Stomach (tissue), 9 donors: Measurements from ENCODE around the gene RGS19. TPM values are rescaled to one million over a fixed set of nuclear protein-coding genes. Genes with fewer than 3 reads are reported as not detected.
A peak's percentile ranks its signal among the peaks of the same experiment; 100 is the strongest.

Experiments used
- DNase-seq, 2 donors: peaks; one replicate each; pipeline versions ENCODE4 v3.0.0 to v3.0.0-alpha.2; 2013 to 2019
- H3K27ac ChIP-seq, 5 donors: fragments of 200-600 bp in 4 of 5; sonication (generic) in 4 of 5; one replicate each; pipeline ENCODE4 v1.5.1; 2013 to 2019; ENCODE audit warnings: mild to moderate bottlenecking in 1 of 5, moderate library complexity in 1 of 5
- H3K27me3 ChIP-seq, 3 donors: fragments of 200-600 bp; sonication (generic); one replicate each; pipeline ENCODE4 v1.5.1; 2017 to 2019; ENCODE audit warnings: mixed run types in 1 of 3
- H3K36me3 ChIP-seq, 4 donors: fragments of 200-600 bp; sonication (generic); 1 replicate in 3 of 4; 2 replicates in 1 of 4; pipeline ENCODE4 v1.5.1; 2016 to 2019
- H3K4me1 ChIP-seq, 4 donors: fragments of 200-600 bp; sonication (generic); one replicate each; pipeline ENCODE4 v1.5.1; 2016 to 2019
- H3K4me3 ChIP-seq, 4 donors: fragments of 200-600 bp; sonication (generic) in 3 of 4; one replicate each; pipeline ENCODE4 v1.5.1; 2016 to 2019; ENCODE audit warnings: mild to moderate bottlenecking in 1 of 4
- H3K9me3 ChIP-seq, 4 donors: fragments of 200-600 bp; sonication (generic); one replicate each; pipeline ENCODE4 v1.5.1; 2016 to 2019
- EP300 ChIP-seq: sonication (generic); formaldehyde crosslinking; IDR thresholded peaks from one replicate; pipeline ENCODE4 v1.6.1; 2017; ENCODE audit warnings: antibody characterized with exemption
- POLR2A ChIP-seq, 4 donors: fragments of 450-650 bp; IDR thresholded peaks; one replicate each; pipeline ENCODE4 v1.6.1; 2016; ENCODE audit warnings: antibody characterized with exemption in 4 of 4, control low read depth in 2 of 4, mild to moderate bottlenecking in 1 of 4, moderate library complexity in 1 of 4
- POLR2AphosphoS5 ChIP-seq, 3 donors: sonication (generic); formaldehyde crosslinking; IDR thresholded peaks; one replicate each; pipeline ENCODE4 v1.6.1; 2016; ENCODE audit warnings: antibody characterized with exemption in 3 of 3
- WGBS, 5 donors: extraction: QIAGEN DNeasy Blood & Tissue Kit in 3 of 5; methylation state at CpG; one replicate each; pipeline versions ENCODE4 v1.1.5 to v1.1.7; 2013 to 2018; 5-methylcytosine and 5-hydroxymethylcytosine counted together
- intact Hi-C: fragments of 100-400 bp; cut with DNase I; formaldehyde crosslinking; loops from one replicate; pipeline ENCODE4 v1.15.1; 2023; ENCODE audit warnings: low total_unique reads
- polyA plus RNA-seq, 3 donors: library from polyadenylated mRNA; stranded (reverse); fragments of 200-250 nt; gene quantifications; one replicate each; pipeline ENCODE4 v1.2.3, GENCODE V29; 2013
- total RNA-seq, 5 donors: library from RNA; depleted of rRNA; stranded (reverse); fragments of >200 nt; gene quantifications; one replicate each; pipeline versions ENCODE4 v1.1.0 to v1.2.3, GENCODE V29; 2014 to 2016
- TF ChIP-seq, protein P1 (sequence below), 7 experiments: fragments of 450-650 bp in 4 of 7; fragments of 200-600 bp in 3 of 7; sonication (generic) in 3 of 7; IDR thresholded peaks; one replicate each; pipeline ENCODE4 v1.5.1; 2016 to 2019; ENCODE audit warnings: antibody characterized with exemption in 7 of 7, control low read depth in 2 of 7, mild to moderate bottlenecking in 1 of 7
- donor health status: healthy with polysubstance abuse.
- donor health status: Bipolar disorder and iron deficiency.
- donor health status: healthy.

Gene RGS19
- total and polyA plus RNA-seq, 8 donors: 3.1 to 17.2 (median 10.1) TPM; not detected in 3

DNA sequence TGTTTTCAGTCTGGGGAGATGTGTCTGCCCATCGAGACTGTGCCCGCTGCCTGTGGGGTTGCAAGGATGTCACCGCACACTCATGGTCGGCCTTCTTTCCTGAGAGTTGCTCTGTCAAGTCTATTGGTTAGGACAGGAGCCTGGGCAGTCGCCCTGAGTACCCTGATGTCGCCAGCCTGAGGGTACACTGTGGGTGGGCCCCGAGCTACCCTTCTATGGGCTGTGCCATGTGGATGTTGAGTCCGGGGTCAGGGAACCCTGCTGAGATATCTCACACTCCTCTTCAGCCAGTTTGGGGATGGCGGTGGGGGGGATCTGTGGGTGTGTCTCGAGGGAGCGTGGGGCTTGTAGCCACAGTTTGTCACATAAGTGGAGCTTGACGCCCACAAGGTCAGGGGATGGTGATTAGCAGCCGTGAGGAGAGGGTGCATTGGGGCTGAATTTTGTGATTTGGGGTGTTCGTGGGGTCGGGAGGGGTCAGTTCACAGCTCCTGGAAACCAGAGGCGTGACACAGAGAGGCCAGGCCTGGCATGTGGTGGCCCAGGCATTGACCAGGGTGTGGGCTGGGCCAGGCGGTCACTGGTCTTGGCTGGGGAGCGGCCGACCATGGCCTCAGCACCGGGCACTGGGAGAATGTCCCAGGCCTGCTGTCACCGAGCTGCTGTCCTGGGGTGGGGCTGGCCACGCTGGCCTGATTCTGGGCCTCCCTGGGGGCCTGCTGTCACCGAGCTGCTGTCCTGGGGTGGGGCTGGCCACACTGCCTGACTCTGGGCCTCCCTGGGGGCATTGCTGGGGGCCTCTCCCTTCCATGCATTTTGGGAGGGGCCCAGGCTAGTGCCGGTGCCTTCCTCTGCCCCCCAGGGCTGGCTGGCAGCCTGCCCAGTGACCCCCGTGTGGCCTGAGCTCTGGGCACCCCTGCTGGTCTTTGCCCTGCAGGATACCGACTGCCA is 29.7 kb upstream of the RGS19 start:
- intact Hi-C loops: no loop called here
- Histone ChIP-seq H3K9me3 (no peaks in the 10 kb centered on the region), H3K36me3 (no peaks in the 10 kb centered on the region), H3K4me3 (no peak overlapping the region), H3K4me1 (no peaks in the 10 kb centered on the region), H3K27me3 (peaks cover 0 to 49% (median 3%) of the 10 kb centered on the region in 3 donors), H3K27ac (no peak overlapping the region)
- TF ChIP-seq, protein P1, sequence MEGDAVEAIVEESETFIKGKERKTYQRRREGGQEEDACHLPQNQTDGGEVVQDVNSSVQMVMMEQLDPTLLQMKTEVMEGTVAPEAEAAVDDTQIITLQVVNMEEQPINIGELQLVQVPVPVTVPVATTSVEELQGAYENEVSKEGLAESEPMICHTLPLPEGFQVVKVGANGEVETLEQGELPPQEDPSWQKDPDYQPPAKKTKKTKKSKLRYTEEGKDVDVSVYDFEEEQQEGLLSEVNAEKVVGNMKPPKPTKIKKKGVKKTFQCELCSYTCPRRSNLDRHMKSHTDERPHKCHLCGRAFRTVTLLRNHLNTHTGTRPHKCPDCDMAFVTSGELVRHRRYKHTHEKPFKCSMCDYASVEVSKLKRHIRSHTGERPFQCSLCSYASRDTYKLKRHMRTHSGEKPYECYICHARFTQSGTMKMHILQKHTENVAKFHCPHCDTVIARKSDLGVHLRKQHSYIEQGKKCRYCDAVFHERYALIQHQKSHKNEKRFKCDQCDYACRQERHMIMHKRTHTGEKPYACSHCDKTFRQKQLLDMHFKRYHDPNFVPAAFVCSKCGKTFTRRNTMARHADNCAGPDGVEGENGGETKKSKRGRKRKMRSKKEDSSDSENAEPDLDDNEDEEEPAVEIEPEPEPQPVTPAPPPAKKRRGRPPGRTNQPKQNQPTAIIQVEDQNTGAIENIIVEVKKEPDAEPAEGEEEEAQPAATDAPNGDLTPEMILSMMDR (IDR thresholded peaks at IDR 0.05): no peak
- TF ChIP-seq EP300 (no peak), POLR2AphosphoS5 (IDR thresholded peaks at IDR 0.05) (no peak), POLR2A (IDR thresholded peaks at IDR 0.05) (no peak)
- peak in 1 of 2 donors; percentile 23 for DNase-seq
- 71 to 81% (median 77%) methylated on average over 17 to 26 of the region's 26 CpGs for WGBS, 5 donors

DNA sequence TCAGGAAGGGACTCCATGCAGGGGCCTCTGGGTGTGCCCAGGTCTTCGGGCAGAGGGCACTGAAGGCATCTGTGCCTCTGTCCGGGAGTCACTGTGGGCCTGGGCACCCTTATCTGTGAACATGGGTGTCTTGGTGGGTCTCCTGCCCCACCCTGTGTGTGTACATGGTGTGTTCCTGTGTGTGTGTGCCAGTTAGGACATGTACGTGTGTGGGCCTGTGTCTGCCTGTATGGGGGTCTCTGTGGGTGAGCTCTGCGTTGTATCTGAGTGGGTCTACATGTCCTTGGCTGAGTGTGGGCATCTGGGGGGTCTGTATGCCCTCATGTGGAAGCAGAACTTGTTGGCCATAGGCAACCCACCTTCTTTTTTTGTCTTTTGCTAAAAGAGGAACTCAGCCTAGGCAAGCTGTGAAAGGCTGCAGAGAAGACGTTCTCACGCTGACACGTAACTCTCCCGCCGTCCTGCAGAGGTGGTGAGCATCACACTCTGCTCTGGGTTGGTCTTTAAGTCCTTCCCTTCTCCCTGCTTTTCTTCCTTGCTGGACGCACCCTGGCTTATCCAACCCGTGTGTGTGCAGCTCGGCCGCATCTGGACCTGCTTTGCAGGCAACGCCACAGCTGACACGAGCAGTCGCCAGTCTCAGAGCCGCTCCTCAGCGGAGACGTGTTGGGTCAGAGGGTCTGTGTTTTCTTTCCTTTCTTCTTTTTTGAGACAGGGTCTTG is 28.6 kb upstream of the RGS19 start:
- Histone ChIP-seq H3K9me3 (no peaks in the 10 kb centered on the region), H3K4me3 (no peak overlapping the region), H3K4me1 (no peaks in the 10 kb centered on the region), H3K27me3 (peaks cover 0 to 60% (median 14%) of the 10 kb centered on the region in 3 donors), H3K36me3 (no peaks in the 10 kb centered on the region), H3K27ac (no peak overlapping the region)
- TF ChIP-seq POLR2A (IDR thresholded peaks at IDR 0.05): no peak
- no peak for DNase-seq
- intact Hi-C loops: no loop called here
- 45 to 65% (median 51%) methylated on average over 17 to 19 of the region's 19 CpGs for WGBS, 5 donors

DNA sequence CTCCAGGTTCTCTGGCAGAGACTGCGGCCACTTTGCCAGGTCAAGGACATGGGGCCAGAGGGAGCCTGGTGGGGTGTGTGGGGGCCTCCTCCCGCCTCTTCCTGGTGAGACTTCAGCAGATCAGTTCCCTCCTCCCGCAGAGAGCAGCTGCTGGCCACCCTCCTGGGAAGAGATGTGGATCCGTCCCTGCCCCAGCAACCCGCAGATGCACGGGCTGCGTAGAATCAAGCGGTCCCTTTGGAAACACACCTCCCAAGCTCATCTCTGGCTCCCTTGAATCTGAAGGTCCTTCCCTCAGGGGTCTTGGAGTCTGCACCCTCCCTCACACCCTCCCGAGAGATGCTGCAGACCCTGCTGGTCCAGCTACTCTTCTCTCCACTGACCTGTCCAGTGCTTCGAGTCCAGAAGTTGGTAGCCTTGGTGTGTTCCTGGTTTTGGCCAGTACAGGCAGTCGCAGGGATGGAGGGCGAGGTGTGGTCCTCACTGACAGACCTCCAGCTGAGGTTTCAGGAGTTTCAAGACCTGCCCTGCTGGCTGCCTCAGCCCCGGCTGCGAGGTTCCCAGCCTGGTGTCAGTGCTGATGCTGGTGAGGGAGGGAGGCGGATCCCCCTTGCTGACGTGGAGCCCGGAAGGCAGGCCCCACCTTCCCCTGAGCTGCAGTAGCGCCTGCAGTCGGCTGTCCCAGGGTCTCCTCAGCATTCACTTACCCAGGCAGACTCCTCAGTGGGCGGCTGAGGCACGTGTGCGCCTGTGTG is 27.8 kb upstream of the RGS19 start, which contains the start of gene NPBWR2:
Gene NPBWR2, minus strand, starts transcription at position 585 of the 755 bp plus-strand sequence. CDS start 734 bp downstream, outside the sequence.
- H3K27me3 ChIP-seq: peaks cover 3 to 68% (median 21%) of the 10 kb centered on the region in 3 donors
- H3K4me3 ChIP-seq: no peak within 1 kb of the TSS
- no peaks in the 10 kb centered on the region for H3K9me3 ChIP-seq
- H3K4me1 ChIP-seq: peaks cover 5 to 7% (median 7%) of the 10 kb centered on the region in 4 donors
- TF ChIP-seq POLR2AphosphoS5 (IDR thresholded peaks at IDR 0.05) (no peak), POLR2A (IDR thresholded peaks at IDR 0.05) (no peak)
- H3K36me3 ChIP-seq: no peaks in the 10 kb centered on the region
- 52 to 70% (median 57%) methylated on average over 13 to 22 of the region's 22 CpGs for WGBS, 5 donors
- no peak within 1 kb of the TSS for H3K27ac ChIP-seq
- intact Hi-C loops: no loop called here
- peak in 1 of 2 donors; percentile 52 for DNase-seq

DNA sequence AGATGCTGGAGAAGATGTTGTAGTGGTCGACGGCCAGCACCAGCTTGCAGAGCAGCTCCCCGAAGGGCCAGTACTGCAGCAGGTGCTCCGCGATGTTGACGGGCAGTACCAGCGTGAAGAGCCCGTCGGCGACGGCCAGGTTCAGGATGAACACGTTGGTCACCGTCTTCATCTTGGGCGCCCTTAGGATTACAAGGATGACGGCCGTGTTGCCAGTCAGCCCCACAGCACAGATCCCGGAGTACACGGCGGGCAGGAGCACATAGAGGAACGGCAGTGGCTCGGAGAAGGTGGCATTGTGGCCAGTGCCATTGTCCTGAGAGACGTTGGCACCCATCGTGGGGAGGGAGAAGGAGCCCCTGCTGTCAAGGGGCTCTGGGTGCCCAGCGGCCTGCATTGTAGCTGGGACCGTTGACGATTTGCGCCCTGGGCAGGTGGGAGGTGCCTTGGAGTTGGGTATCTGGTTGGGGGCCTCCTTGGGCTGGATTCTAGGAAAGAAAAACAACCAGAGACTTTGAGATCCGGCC is 27.2 kb upstream of the RGS19 start:
- intact Hi-C loops: no loop called here
- Histone ChIP-seq H3K27ac (no peak overlapping the region), H3K27me3 (peaks cover 10 to 74% (median 28%) of the 10 kb centered on the region in 3 donors), H3K36me3 (no peaks in the 10 kb centered on the region), H3K4me3 (no peak overlapping the region), H3K4me1 (peaks cover 8 to 13% (median 12%) of the 10 kb centered on the region in 4 donors), H3K9me3 (no peaks in the 10 kb centered on the region)
- TF ChIP-seq, protein P1 (IDR thresholded peaks at IDR 0.05): no peak
- TF ChIP-seq POLR2A (IDR thresholded peaks at IDR 0.05): no peak
- no peak for TF ChIP-seq POLR2AphosphoS5 (IDR thresholded peaks at IDR 0.05)
- no peak for TF ChIP-seq EP300
- WGBS, 5 donors: 85 to 91% (median 89%) methylated on average over 12 to 28 of the region's 28 CpGs
- DNase-seq: no peak
